Activated CD8-positive, alpha-beta T cell treated with anti-CD3 and anti-CD28 coated beads, Interleukin-2, amount 10 ng/mL, durations not matched to agents 7 days and 5 days (primary cell): ENCODE measurements around the gene BPI. TPM values are rescaled to one million over a fixed set of nuclear protein-coding genes. Genes with fewer than 3 reads are reported as not detected.
"Not testable (repeated sequence)": the region's sequence is repeated elsewhere in the genome, so short reads cannot be mapped to it uniquely, and the experiment has no call there.

Source experiments
- ATAC-seq: fragments of 150-1000 bp; cut with Tn5 transposase; one replicate; pipeline ENCODE4 v1.10.0; 2021; ENCODE audit warnings: moderate library complexity
- CTCF ChIA-PET: fragments of 350-600 bp; sonication (Branson Sonifier 250); formaldehyde crosslinking; loops from one replicate; lab custom pipeline; 2021; ENCODE audit warnings: antibody characterized with exemption; lab: Charles Lee
- POLR2A ChIA-PET: fragments of 350-600 bp; sonication (Branson Sonifier 250); formaldehyde crosslinking; loops from one replicate; lab custom pipeline; 2021; ENCODE audit warnings: antibody characterized with exemption; lab: Charles Lee
- DNase-seq: peaks from one replicate; pipeline ENCODE4 v3.0.0-alpha.2; 2020
- H3K27ac Mint-ChIP-seq: one replicate; pipeline ENCODE4 v1.8.0; 2021; ENCODE audit warnings: mild to moderate bottlenecking, mixed read lengths
- H3K27me3 Mint-ChIP-seq: one replicate; pipeline ENCODE4 v1.8.0; 2021; ENCODE audit warnings: low read depth, mixed read lengths
- H3K36me3 Mint-ChIP-seq: one replicate; pipeline ENCODE4 v1.8.0; 2021; ENCODE audit warnings: low read depth, mixed read lengths
- H3K4me1 Mint-ChIP-seq: one replicate; pipeline ENCODE4 v1.8.0; 2021; ENCODE audit warnings: low read depth, mixed read lengths
- H3K4me3 Mint-ChIP-seq: one replicate; pipeline ENCODE4 v1.8.0; 2021; ENCODE audit warnings: mild to moderate bottlenecking, mixed read lengths
- H3K9me3 Mint-ChIP-seq: one replicate; pipeline ENCODE4 v1.8.0; 2022; ENCODE audit warnings: mixed read lengths; ENCODE audit not compliant: insufficient read depth
- total RNA-seq, 2 experiments: library from RNA; stranded (reverse); gene quantifications; one replicate each; pipeline ENCODE4 v1.2.3, GENCODE V29; 2021

Gene BPI
- not detected for total RNA-seq

- Mint-ChIP-seq H3K27me3 (peaks cover 42% of the 10 kb centered on the region), H3K36me3 (no peaks in the 10 kb centered on the region), H3K27ac (no peak within 1 kb of the TSS), H3K9me3 (no peaks in the 10 kb centered on the region), H3K4me3 (no peak within 1 kb of the TSS), H3K4me1 (peaks cover 25% of the 10 kb centered on the region)
- no peak for DNase-seq
- POLR2A ChIA-PET: no interaction called here
- peak; percentile 66 for ATAC-seq
- CTCF ChIA-PET: no interaction called here
Measured at GRCh38 chr20:38303908-38304379, at the start of gene BPI. BPI (plus strand) TSS chr20:38304156; CDS start chr20:38304224, 68 bp downstream.

- CTCF ChIA-PET, ATAC-seq, DNase-seq: not testable (repeated sequence)
Measured at GRCh38 chr20:38254621-38255020, 49.3 kb upstream of the BPI start.

DNA sequence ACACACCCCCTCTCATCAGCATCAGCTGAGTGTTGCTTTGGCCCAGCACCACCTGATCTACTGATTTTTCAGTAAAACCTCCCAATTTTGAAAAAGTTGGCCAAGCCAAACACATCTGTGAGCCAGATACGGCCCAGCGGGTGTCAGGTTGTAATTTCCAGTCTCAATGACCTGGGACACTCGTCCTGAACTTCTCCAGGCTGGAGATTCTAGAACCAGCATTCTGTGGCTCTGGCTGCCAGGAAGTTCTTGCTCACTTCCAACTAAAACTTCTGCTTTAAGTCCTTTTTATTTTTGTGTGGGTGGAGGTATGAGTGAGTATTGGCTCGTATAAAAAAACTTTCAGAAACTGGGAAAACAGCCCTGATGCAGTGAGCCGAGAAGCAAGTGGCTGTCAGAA is 48.6 kb upstream of the BPI start:
- no peaks in the 10 kb centered on the region for H3K4me1 Mint-ChIP-seq
- H3K9me3 Mint-ChIP-seq: no peaks in the 10 kb centered on the region
- H3K36me3 Mint-ChIP-seq: no peaks in the 10 kb centered on the region
- ATAC-seq (no peak), DNase-seq (no peak)
- H3K27ac Mint-ChIP-seq: no peak overlapping the region
- no peak overlapping the region for H3K4me3 Mint-ChIP-seq
- H3K27me3 Mint-ChIP-seq: peaks cover 25% of the 10 kb centered on the region
- ChIA-PET CTCF (no interaction called here), POLR2A (no interaction called here)

More at GRCh38 chr20:38254621-38255020, 49.3 kb upstream of the BPI start:
- not testable (repeated sequence) for H3K27ac Mint-ChIP-seq, H3K4me1 Mint-ChIP-seq, H3K36me3 Mint-ChIP-seq, H3K4me3 Mint-ChIP-seq, H3K9me3 Mint-ChIP-seq
- POLR2A ChIA-PET: interaction anchor here (0.7 kb wide), 1 partner anchor 255 kb away, joined by 3 read pairs; no protein-coding TSS in a partner anchor
- peaks cover 18% of the 10 kb centered on the region for H3K27me3 Mint-ChIP-seq

GRCh38 chr20:38256021-38256420 is 47.9 kb upstream of the BPI start:
- Mint-ChIP-seq H3K9me3 (no peaks in the 10 kb centered on the region), H3K4me1 (no peaks in the 10 kb centered on the region), H3K4me3 (no peak overlapping the region), H3K36me3 (no peaks in the 10 kb centered on the region), H3K27ac (no peak overlapping the region), H3K27me3 (peaks cover 30% of the 10 kb centered on the region)
- CTCF ChIA-PET: no interaction called here
- POLR2A ChIA-PET: no interaction called here
- no peak for DNase-seq
- no peak for ATAC-seq

DNA sequence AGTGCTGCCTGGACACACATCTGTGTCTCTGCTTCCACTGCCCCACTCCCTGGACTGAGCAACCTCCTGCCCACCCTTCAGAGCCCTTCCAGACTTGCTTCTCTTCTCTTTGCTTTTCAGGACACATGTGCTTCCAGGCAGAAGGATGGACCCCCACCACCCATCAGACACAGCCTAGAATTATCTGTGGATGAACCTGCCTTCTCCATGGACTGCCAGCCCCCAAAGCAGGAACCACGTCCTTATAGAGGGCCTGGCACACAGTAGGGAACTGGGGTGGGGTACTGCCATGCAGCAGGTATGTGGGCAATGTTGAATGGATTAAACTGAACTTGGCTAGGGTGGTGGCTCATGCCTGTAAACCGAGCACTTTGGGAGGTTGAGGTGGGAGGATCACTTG is 47.0 kb upstream of the BPI start:
- no peak for DNase-seq
- Mint-ChIP-seq H3K4me3 (no peak overlapping the region), H3K36me3 (no peaks in the 10 kb centered on the region), H3K4me1 (no peaks in the 10 kb centered on the region), H3K27me3 (peaks cover 33% of the 10 kb centered on the region), H3K9me3 (no peaks in the 10 kb centered on the region), H3K27ac (no peak overlapping the region)
- no peak for ATAC-seq
- ChIA-PET POLR2A (no interaction called here), CTCF (no interaction called here)

GRCh38 chr20:38258545-38259215 is 45.3 kb upstream of the BPI start:
- DNase-seq (no peak), ATAC-seq (no peak)
- no peaks in the 10 kb centered on the region for H3K9me3 Mint-ChIP-seq
- H3K4me3 Mint-ChIP-seq: no peak overlapping the region
- POLR2A ChIA-PET: no interaction called here
- CTCF ChIA-PET: no interaction called here
- H3K27ac Mint-ChIP-seq: no peak overlapping the region
- H3K27me3 Mint-ChIP-seq: peaks cover 38% of the 10 kb centered on the region
- no peaks in the 10 kb centered on the region for H3K36me3 Mint-ChIP-seq
- no peaks in the 10 kb centered on the region for H3K4me1 Mint-ChIP-seq

DNA sequence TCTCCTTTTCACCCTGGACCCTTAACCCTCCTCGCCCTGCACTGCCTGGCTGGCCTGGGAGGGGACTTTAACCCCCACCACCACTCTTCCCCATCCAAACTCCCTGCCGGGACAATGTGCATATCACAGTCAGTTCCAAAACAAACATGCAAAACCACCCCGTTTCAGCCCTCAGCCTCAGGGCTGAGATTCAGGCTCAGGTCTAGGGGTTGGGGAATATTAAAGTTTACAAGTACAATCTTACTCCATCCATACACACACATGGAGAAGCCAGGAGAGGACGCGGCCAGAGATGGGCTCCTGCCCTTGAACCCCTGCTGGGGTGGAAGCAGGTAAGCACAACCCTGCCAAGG is 44.0 kb upstream of the BPI start:
- no peak for DNase-seq
- peaks cover 42% of the 10 kb centered on the region for H3K27me3 Mint-ChIP-seq
- no peak for ATAC-seq
- H3K36me3 Mint-ChIP-seq: no peaks in the 10 kb centered on the region
- no peak overlapping the region for H3K4me3 Mint-ChIP-seq
- H3K9me3 Mint-ChIP-seq: no peaks in the 10 kb centered on the region
- ChIA-PET POLR2A (no interaction called here), CTCF (no interaction called here)
- no peak overlapping the region for H3K27ac Mint-ChIP-seq
- H3K4me1 Mint-ChIP-seq: no peaks in the 10 kb centered on the region

- H3K4me3 Mint-ChIP-seq: no peak within 1 kb of the TSS
- DNase-seq (no peak), ATAC-seq (no peak)
- H3K27ac Mint-ChIP-seq: no peak within 1 kb of the TSS
- POLR2A ChIA-PET: no interaction called here
- H3K4me1 Mint-ChIP-seq: no peaks in the 10 kb centered on the region
- no peaks in the 10 kb centered on the region for H3K36me3 Mint-ChIP-seq
- H3K27me3 Mint-ChIP-seq: peaks cover 44% of the 10 kb centered on the region
- CTCF ChIA-PET: no interaction called here
- no peaks in the 10 kb centered on the region for H3K9me3 Mint-ChIP-seq
Measured at GRCh38 chr20:38260378-38261053, 43.4 kb upstream of the BPI start, which contains the start of gene KIAA1755. KIAA1755 (minus strand) TSS chr20:38260735; CDS start chr20:38260500, 235 bp downstream.

DNA sequence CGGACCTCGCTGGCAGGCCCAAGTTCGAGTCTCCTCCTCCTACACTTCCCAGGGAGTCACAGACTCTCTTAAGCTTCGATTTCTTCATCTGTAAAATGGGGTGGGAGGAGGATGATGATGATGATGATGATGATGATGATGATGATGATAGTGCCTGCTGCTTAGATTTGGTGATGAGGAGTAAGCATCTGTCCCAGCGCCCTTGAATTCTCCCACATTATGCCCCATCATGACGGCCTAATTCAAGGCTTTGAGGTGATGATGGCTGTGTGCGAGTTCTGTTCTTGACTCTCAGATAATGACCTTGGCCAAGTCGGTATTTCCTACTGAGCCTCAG is 42.9 kb upstream of the BPI start:
- Mint-ChIP-seq H3K27ac (no peak overlapping the region), H3K4me3 (no peak overlapping the region), H3K9me3 (no peaks in the 10 kb centered on the region), H3K36me3 (no peaks in the 10 kb centered on the region), H3K27me3 (peaks cover 47% of the 10 kb centered on the region), H3K4me1 (no peaks in the 10 kb centered on the region)
- POLR2A ChIA-PET: no interaction called here
- DNase-seq: no peak
- no peak for ATAC-seq
- CTCF ChIA-PET: no interaction called here

- Mint-ChIP-seq H3K4me3 (no peak overlapping the region), H3K27me3 (peaks cover 56% of the 10 kb centered on the region), H3K9me3 (no peaks in the 10 kb centered on the region), H3K4me1 (no peaks in the 10 kb centered on the region), H3K27ac (no peak overlapping the region), H3K36me3 (no peaks in the 10 kb centered on the region)
- DNase-seq (no peak), ATAC-seq (no peak)
- POLR2A ChIA-PET: no interaction called here
- CTCF ChIA-PET: no interaction called here
Measured at GRCh38 chr20:38262931-38263330, 41.0 kb upstream of the BPI start.

- DNase-seq (no peak), ATAC-seq (no peak)
- Mint-ChIP-seq H3K9me3 (no peaks in the 10 kb centered on the region), H3K27me3 (peaks cover 30% of the 10 kb centered on the region), H3K36me3 (no peaks in the 10 kb centered on the region), H3K27ac (no peak overlapping the region), H3K4me3 (no peak overlapping the region), H3K4me1 (no peaks in the 10 kb centered on the region)
- ChIA-PET CTCF (no interaction called here), POLR2A (no interaction called here)
Measured at GRCh38 chr20:38266426-38266825, 37.5 kb upstream of the BPI start.

DNA sequence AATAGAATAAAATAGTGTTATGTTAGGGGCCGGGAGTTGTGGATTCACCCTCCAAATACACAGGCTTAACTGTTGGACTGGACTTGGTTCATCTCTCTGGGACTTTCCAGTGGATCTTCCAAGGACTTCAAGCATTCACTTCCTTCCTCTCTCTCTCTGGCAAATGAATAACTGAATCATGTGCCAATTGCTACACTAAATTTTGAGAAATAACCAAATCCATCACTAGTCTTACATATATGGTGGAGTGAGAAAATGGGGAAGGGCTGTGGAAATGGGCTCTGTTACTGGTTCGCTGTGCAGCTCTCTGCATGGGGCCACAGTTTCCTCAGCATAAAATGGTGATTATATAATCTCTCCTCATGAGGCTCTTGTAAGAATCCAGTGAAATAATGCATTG is 36.7 kb upstream of the BPI start:
- Mint-ChIP-seq H3K4me3 (no peak overlapping the region), H3K27ac (no peak overlapping the region), H3K9me3 (no peaks in the 10 kb centered on the region), H3K4me1 (no peaks in the 10 kb centered on the region), H3K27me3 (peaks cover 30% of the 10 kb centered on the region), H3K36me3 (no peaks in the 10 kb centered on the region)
- ATAC-seq (no peak), DNase-seq (no peak)
- ChIA-PET POLR2A (no interaction called here), CTCF (no interaction called here)
